Measurements from ENCODE around the gene ADAM8. TPM values are rescaled to one million over a fixed set of nuclear protein-coding genes. Genes with fewer than 3 reads are reported as not detected.

ADAM8 gene
- total and polyA plus RNA-seq, 4 donors = 1.0 to 17.0 (median 6.3) TPM

GRCh38 chr10:133318494-133319127 lies 41.9 kb upstream of the ADAM8 start:
- peak; percentile 78 for ATAC-seq (ENCODE audit: low FRiP score)
- DNase-seq = peak; percentile 71 to 87
- H3K9me3 ChIP-seq (ENCODE audit: control insufficient read depth, low read length) = no peaks in the 10 kb centered on the region
- WGBS, 2 donors = 9 to 10% methylated on average over 47 to 51 of the region's 51 CpGs
- H3K36me3 ChIP-seq (ENCODE audit: control insufficient read depth in 1 of 2, insufficient read depth in 2 of 2, low read length in 1 of 2) = no peaks in the 10 kb centered on the region
- intact Hi-C loops (cut with DNase I) = no loop called here
- H3K4me3 ChIP-seq (ENCODE audit: low read length in 2 of 2) = no peak overlapping the region
- no peaks in the 10 kb centered on the region for H3K27me3 ChIP-seq (ENCODE audit: control insufficient read depth in 1 of 2, insufficient read depth in 2 of 2, low read length in 1 of 2)
- H3K4me1 ChIP-seq (ENCODE audit: control insufficient read depth in 1 of 2, insufficient read depth in 2 of 2, low read length in 2 of 2) = no peaks in the 10 kb centered on the region
- H3K27ac ChIP-seq (ENCODE audit: low read depth in 1 of 2, low read length in 2 of 2) = no peak overlapping the region

GRCh38 chr10:133316732-133317131 lies 40.1 kb upstream of the ADAM8 start:
- Histone ChIP-seq H3K27ac (ENCODE audit: low read depth in 1 of 2, low read length in 2 of 2) (no peak overlapping the region), H3K36me3 (ENCODE audit: control insufficient read depth in 1 of 2, insufficient read depth in 2 of 2, low read length in 1 of 2) (peaks cover 0 to under 1% of the 10 kb centered on the region in 2 donors), H3K4me3 (ENCODE audit: low read length in 2 of 2) (no peak overlapping the region), H3K27me3 (ENCODE audit: control insufficient read depth in 1 of 2, insufficient read depth in 2 of 2, low read length in 1 of 2) (no peaks in the 10 kb centered on the region), H3K9me3 (ENCODE audit: control insufficient read depth, low read length) (no peaks in the 10 kb centered on the region), H3K4me1 (ENCODE audit: control insufficient read depth in 1 of 2, insufficient read depth in 2 of 2, low read length in 2 of 2) (no peaks in the 10 kb centered on the region)
- intact Hi-C loops (cut with DNase I) = no loop called here
- ATAC-seq (ENCODE audit: low FRiP score) (no peak), DNase-seq (peak in 1 of 2 donors; percentile 33)
- WGBS, 2 donors = 84 to 89% methylated on average over 7 of the region's 7 CpGs

GRCh38 chr10:133316266-133316665 lies 39.6 kb upstream of the ADAM8 start:
- 91 to 97% methylated on average over 8 to 9 of the region's 9 CpGs for WGBS, 2 donors
- H3K4me3 ChIP-seq (ENCODE audit: low read length in 2 of 2) = no peak overlapping the region
- H3K9me3 ChIP-seq (ENCODE audit: control insufficient read depth, low read length) = no peaks in the 10 kb centered on the region
- intact Hi-C loops (cut with DNase I) = no loop called here
- peaks cover 0 to 2% of the 10 kb centered on the region in 2 donors for H3K36me3 ChIP-seq (ENCODE audit: control insufficient read depth in 1 of 2, insufficient read depth in 2 of 2, low read length in 1 of 2)
- H3K27ac ChIP-seq (ENCODE audit: low read depth in 1 of 2, low read length in 2 of 2) = no peak overlapping the region
- H3K27me3 ChIP-seq (ENCODE audit: control insufficient read depth in 1 of 2, insufficient read depth in 2 of 2, low read length in 1 of 2) = no peaks in the 10 kb centered on the region
- ATAC-seq (ENCODE audit: low FRiP score) (no peak), DNase-seq (peak in 1 of 2 donors; percentile 32)
- H3K4me1 ChIP-seq (ENCODE audit: control insufficient read depth in 1 of 2, insufficient read depth in 2 of 2, low read length in 2 of 2) = no peaks in the 10 kb centered on the region

- no peak for ATAC-seq (ENCODE audit: low FRiP score)
- Histone ChIP-seq H3K27me3 (ENCODE audit: control insufficient read depth in 1 of 2, insufficient read depth in 2 of 2, low read length in 1 of 2) (no peaks in the 10 kb centered on the region), H3K4me3 (ENCODE audit: low read length in 2 of 2) (no peak overlapping the region), H3K9me3 (ENCODE audit: control insufficient read depth, low read length) (no peaks in the 10 kb centered on the region), H3K27ac (ENCODE audit: low read depth in 1 of 2, low read length in 2 of 2) (no peak overlapping the region), H3K36me3 (ENCODE audit: control insufficient read depth in 1 of 2, insufficient read depth in 2 of 2, low read length in 1 of 2) (peaks cover 0 to 2% of the 10 kb centered on the region in 2 donors), H3K4me1 (ENCODE audit: control insufficient read depth in 1 of 2, insufficient read depth in 2 of 2, low read length in 2 of 2) (no peaks in the 10 kb centered on the region)
- intact Hi-C loops (cut with DNase I) = no loop called here
- peak in 1 of 2 donors; percentile 21 for DNase-seq
- WGBS, 2 donors = 87 to 89% methylated on average over 5 of the region's 5 CpGs
Measured at GRCh38 chr10:133315847-133316246, 39.2 kb upstream of the ADAM8 start.

- Histone ChIP-seq H3K27me3 (ENCODE audit: control insufficient read depth in 1 of 2, insufficient read depth in 2 of 2, low read length in 1 of 2) (no peaks in the 10 kb centered on the region), H3K27ac (ENCODE audit: low read depth in 1 of 2, low read length in 2 of 2) (no peak overlapping the region), H3K4me3 (ENCODE audit: low read length in 2 of 2) (no peak overlapping the region), H3K36me3 (ENCODE audit: control insufficient read depth in 1 of 2, insufficient read depth in 2 of 2, low read length in 1 of 2) (peaks cover 0 to 2% of the 10 kb centered on the region in 2 donors), H3K9me3 (ENCODE audit: control insufficient read depth, low read length) (no peaks in the 10 kb centered on the region), H3K4me1 (ENCODE audit: control insufficient read depth in 1 of 2, insufficient read depth in 2 of 2, low read length in 2 of 2) (no peaks in the 10 kb centered on the region)
- WGBS, 2 donors = 85 to 86% methylated on average over 12 of the region's 12 CpGs
- peak; percentile 9 to 45 for DNase-seq
- ATAC-seq (ENCODE audit: low FRiP score) = no peak
- intact Hi-C loops (cut with DNase I) = loop anchor here in 1 of 2 donors (5.0 kb wide), 1 partner anchor 57 kb away; the partner anchor contains the start of gene ECHS1
Measured at GRCh38 chr10:133314911-133315310, 38.2 kb upstream of the ADAM8 start.

- ATAC-seq (ENCODE audit: low FRiP score) (no peak), DNase-seq (no peak)
- WGBS, 2 donors = 76 to 82% methylated on average over 4 of the region's 4 CpGs
- Histone ChIP-seq H3K4me1 (ENCODE audit: control insufficient read depth in 1 of 2, insufficient read depth in 2 of 2, low read length in 2 of 2) (no peaks in the 10 kb centered on the region), H3K9me3 (ENCODE audit: control insufficient read depth, low read length) (no peaks in the 10 kb centered on the region), H3K36me3 (ENCODE audit: control insufficient read depth in 1 of 2, insufficient read depth in 2 of 2, low read length in 1 of 2) (peaks cover 0 to 2% of the 10 kb centered on the region in 2 donors), H3K27me3 (ENCODE audit: control insufficient read depth in 1 of 2, insufficient read depth in 2 of 2, low read length in 1 of 2) (no peaks in the 10 kb centered on the region), H3K4me3 (ENCODE audit: low read length in 2 of 2) (no peak overlapping the region), H3K27ac (ENCODE audit: low read depth in 1 of 2, low read length in 2 of 2) (no peak overlapping the region)
- intact Hi-C loops (cut with DNase I) = loop anchor here in 1 of 2 donors (5.0 kb wide), 1 partner anchor 59 kb away; the partner anchor contains the start of gene ECHS1
Measured at GRCh38 chr10:133313192-133313591, 36.5 kb upstream of the ADAM8 start.

GRCh38 chr10:133312769-133313145 lies 36.1 kb upstream of the ADAM8 start:
- intact Hi-C loops (cut with DNase I) = loop anchor here in 1 of 2 donors (5.0 kb wide), 1 partner anchor 60 kb away; the partner anchor contains the start of gene ECHS1
- peak; percentile 41 to 73 for DNase-seq
- no peak overlapping the region for H3K4me3 ChIP-seq (ENCODE audit: low read length in 2 of 2)
- H3K27me3 ChIP-seq (ENCODE audit: control insufficient read depth in 1 of 2, insufficient read depth in 2 of 2, low read length in 1 of 2) = no peaks in the 10 kb centered on the region
- no peak for ATAC-seq (ENCODE audit: low FRiP score)
- no peak overlapping the region for H3K27ac ChIP-seq (ENCODE audit: low read depth in 1 of 2, low read length in 2 of 2)
- WGBS, 2 donors = 90 to 92% methylated on average over 9 of the region's 9 CpGs
- peaks cover 0 to 2% of the 10 kb centered on the region in 2 donors for H3K36me3 ChIP-seq (ENCODE audit: control insufficient read depth in 1 of 2, insufficient read depth in 2 of 2, low read length in 1 of 2)
- no peaks in the 10 kb centered on the region for H3K9me3 ChIP-seq (ENCODE audit: control insufficient read depth, low read length)
- no peaks in the 10 kb centered on the region for H3K4me1 ChIP-seq (ENCODE audit: control insufficient read depth in 1 of 2, insufficient read depth in 2 of 2, low read length in 2 of 2)

GRCh38 chr10:133312016-133312768 lies 35.5 kb upstream of the ADAM8 start:
- DNase-seq = peak in 1 of 2 donors; percentile 73

More at GRCh38 chr10:133312016-133312768, 35.5 kb upstream of the ADAM8 start:
- WGBS, 2 donors = 91 to 93% methylated on average over 23 of the region's 23 CpGs
- H3K4me3 ChIP-seq (ENCODE audit: low read length in 2 of 2) = no peak overlapping the region
- H3K27me3 ChIP-seq (ENCODE audit: control insufficient read depth in 1 of 2, insufficient read depth in 2 of 2, low read length in 1 of 2) = no peaks in the 10 kb centered on the region
- peaks cover 0 to 2% of the 10 kb centered on the region in 2 donors for H3K36me3 ChIP-seq (ENCODE audit: control insufficient read depth in 1 of 2, insufficient read depth in 2 of 2, low read length in 1 of 2)
- H3K4me1 ChIP-seq (ENCODE audit: control insufficient read depth in 1 of 2, insufficient read depth in 2 of 2, low read length in 2 of 2) = no peaks in the 10 kb centered on the region
- intact Hi-C loops (cut with DNase I) = loop anchor here in 1 of 2 donors (5.0 kb wide), 1 partner anchor 60 kb away; the partner anchor contains the start of gene ECHS1
- ATAC-seq (ENCODE audit: low FRiP score) = no peak
- no peak overlapping the region for H3K27ac ChIP-seq (ENCODE audit: low read depth in 1 of 2, low read length in 2 of 2)
- H3K9me3 ChIP-seq (ENCODE audit: control insufficient read depth, low read length) = no peaks in the 10 kb centered on the region

Data from aorta (tissue), 5 donors.